A549 (cell line): Measurements from ENCODE around the gene RGL3. TPM values are rescaled to one million over a fixed set of nuclear protein-coding genes. Genes with fewer than 3 reads are reported as not detected.

Experiments
- ATAC-seq, 2 experiments: fragments of 200-7000 bp in 1 of 2; fragments of >200 bp in 1 of 2; cut with Nextera tagmentation in 1 of 2; cut with Tn5 transposase in 1 of 2; 3 replicates each; pipeline versions ENCODE4 v1.8.0 to v1.9.1; 2018 to 2020; ENCODE audit warnings: mild to moderate bottlenecking in 1 of 2, moderate library complexity in 1 of 2
- CTCF ChIA-PET: fragments of 300-600 bp; sonication (Branson Sonifier 250); formaldehyde crosslinking; extraction: SDS; loops from one replicate; lab custom pipeline; 2021; ENCODE audit warnings: antibody characterized with exemption, inconsistent platforms; lab: Yijun Ruan, JAX
- POLR2A ChIA-PET: fragments of 350-600 bp; formaldehyde crosslinking; extraction: SDS; loops from one replicate; lab custom pipeline; 2021; ENCODE audit warnings: antibody characterized with exemption, inconsistent platforms; lab: Yijun Ruan, JAX
- DNase-seq, 2 experiments: peaks; one replicate each; pipeline versions ENCODE4 v3.0.0 to v3.0.0-alpha.2; 2011 to 2016; ENCODE audit warnings: low read depth in 1 of 2, low spot score in 1 of 2
- FAIRE-seq: peaks from 2 replicates; lab custom pipeline; 2011; peaks lifted over from hg19 to GRCh38; lab: Jason Lieb, UNC
- H3K27ac ChIP-seq, 2 experiments: fragments of >200 bp; sonication (Bioruptor Twin); formaldehyde crosslinking; 3 replicates each; pipeline ENCODE4 v1.5.1; 2016 to 2017
- H3K4me1 ChIP-seq: fragments of >200 bp; sonication (Bioruptor Twin); formaldehyde crosslinking; 3 replicates; pipeline ENCODE4 v1.6.1; 2016
- H3K4me2 ChIP-seq: fragments of >200 bp; sonication (Bioruptor Twin); formaldehyde crosslinking; 3 replicates; pipeline ENCODE4 v1.6.1; 2016
- H3K4me3 ChIP-seq: fragments of >200 bp; sonication (Bioruptor Twin); formaldehyde crosslinking; 3 replicates; pipeline ENCODE4 v1.5.1; 2016
- H3K9me3 ChIP-seq: fragments of >200 bp; sonication (Bioruptor Twin); formaldehyde crosslinking; 3 replicates; pipeline ENCODE4 v1.6.1; 2016
- BHLHE40 ChIP-seq: IDR thresholded peaks from 2 replicates; pipeline ENCODE4 v1.6.1; 2012; ENCODE audit warnings: low read depth, low read length, inconsistent platforms
- CBX2 ChIP-seq: fragments of 200-600 bp; sonication (generic); IDR thresholded peaks from 2 replicates; pipeline ENCODE4 v1.6.1; 2016; ENCODE audit warnings: low read depth, mild to moderate bottlenecking, borderline replicate concordance
- CBX8 ChIP-seq: fragments of 200-600 bp; sonication (generic); IDR thresholded peaks from 2 replicates; pipeline ENCODE4 v1.6.1; 2016
- CEBPB ChIP-seq, 2 experiments: fragments of >200 bp in 1 of 2; sonication (Bioruptor Twin) in 1 of 2; formaldehyde crosslinking in 1 of 2; IDR thresholded peaks; 2 replicates each; pipeline ENCODE4 v1.6.1; 2012 to 2016
- E2F6 ChIP-seq: IDR thresholded peaks from 2 replicates; pipeline ENCODE4 v1.6.1; 2012; ENCODE audit warnings: low read depth, borderline replicate concordance
- EHF ChIP-seq: fragments of 250-450 bp; sonication (Bioruptor Pico); IDR thresholded peaks from 2 replicates; pipeline ENCODE4 v1.5.0; 2020; ENCODE audit warnings: mild to moderate bottlenecking
- EHMT2 ChIP-seq: fragments of 200-600 bp; sonication (generic); IDR thresholded peaks from 2 replicates; pipeline ENCODE4 v1.6.1; 2016; ENCODE audit warnings: antibody characterized with exemption, low read depth, mild to moderate bottlenecking, moderate library complexity
- ELK1 ChIP-seq: fragments of 150-350 bp; IDR thresholded peaks from 2 replicates; pipeline ENCODE4 v1.6.1; 2014; ENCODE audit warnings: low read depth, mild to moderate bottlenecking, low read length
- FOSB ChIP-seq: fragments of 250-450 bp; sonication (Bioruptor Pico); IDR thresholded peaks from 2 replicates; pipeline ENCODE4 v1.5.0; 2020; ENCODE audit warnings: mild to moderate bottlenecking, moderate library complexity
- HEYL ChIP-seq: fragments of 250-450 bp; sonication (Bioruptor Pico); IDR thresholded peaks from 2 replicates; pipeline ENCODE4 v1.8.0; 2021; ENCODE audit warnings: mild to moderate bottlenecking, moderate library complexity
- HMGXB4 ChIP-seq: fragments of 250-450 bp; sonication (Bioruptor Pico); IDR thresholded peaks from 2 replicates; pipeline ENCODE4 v1.5.0; 2021; ENCODE audit warnings: mild to moderate bottlenecking, moderate library complexity, borderline replicate concordance
- HOXB5 ChIP-seq: fragments of 250-450 bp; sonication (Bioruptor Pico); IDR thresholded peaks from 2 replicates; pipeline ENCODE4 v1.5.0; 2020; ENCODE audit warnings: mild to moderate bottlenecking, moderate library complexity
- MAFK ChIP-seq: fragments of 450-650 bp; IDR thresholded peaks from 2 replicates; pipeline ENCODE4 v1.6.1; 2014; ENCODE audit not compliant: partially characterized antibody
- NR3C1 ChIP-seq: fragments of >200 bp; sonication (Bioruptor Twin); formaldehyde crosslinking; IDR thresholded peaks from 3 replicates; pipeline ENCODE4 v1.6.1; 2017
- PHF8 ChIP-seq: fragments of 200-600 bp; sonication (generic); IDR thresholded peaks from 2 replicates; pipeline ENCODE4 v1.6.1; 2016; ENCODE audit warnings: low read depth, mild to moderate bottlenecking, antibody characterized with exemption, moderate library complexity, borderline replicate concordance
- RARB ChIP-seq: fragments of 250-450 bp; sonication (Bioruptor Pico); IDR thresholded peaks from 2 replicates; pipeline ENCODE4 v1.8.0; 2021; ENCODE audit warnings: mild to moderate bottlenecking, moderate library complexity
- RNF2 ChIP-seq: fragments of 200-600 bp; sonication (generic); IDR thresholded peaks from 2 replicates; pipeline ENCODE4 v1.6.1; 2016; ENCODE audit warnings: low read depth, mild to moderate bottlenecking, antibody characterized with exemption, moderate library complexity, borderline replicate concordance
- TFCP2L1 ChIP-seq: fragments of 250-450 bp; sonication (Bioruptor Pico); IDR thresholded peaks from 2 replicates; pipeline ENCODE4 v1.5.0; 2021; ENCODE audit warnings: mild to moderate bottlenecking
- TP53 ChIP-seq: fragments of 250-450 bp; sonication (Bioruptor Pico); IDR thresholded peaks from 2 replicates; pipeline ENCODE4 v1.5.0; 2021; ENCODE audit warnings: mild to moderate bottlenecking, moderate library complexity
- ZFP36 ChIP-seq: fragments of 450-650 bp; IDR thresholded peaks from 2 replicates; pipeline ENCODE4 v1.6.1; 2014; ENCODE audit warnings: borderline replicate concordance; ENCODE audit not compliant: partially characterized antibody
- WGBS: methylation state at CpG from one replicate; pipeline ENCODE4 v1.1.6; 2017; ENCODE audit errors: missing lambda C conversion rate; 5-methylcytosine and 5-hydroxymethylcytosine counted together
- polyA plus RNA-seq, 4 experiments: library from polyadenylated mRNA; depleted of rRNA in 3 of 4; stranded (reverse); fragments of >200 nt; fragmentation: RNase III in 1 of 4; extraction: RNeasy Plus Mini Kit Qiagen cat#74134 plus additional on column Dnase treatment in 1 of 4; gene quantifications; 2 replicates in 3 of 4; 3 replicates in 1 of 4; pipeline ENCODE4 v1.2.3, GENCODE V29; 2011 to 2017
- TF ChIP-seq, protein P1 (sequence below): IDR thresholded peaks from 2 replicates; pipeline ENCODE4 v1.6.1; 2012
- TF ChIP-seq, protein P2 (sequence below): fragments of 200-600 bp; sonication (generic); IDR thresholded peaks from 2 replicates; pipeline ENCODE4 v1.6.1; 2016; ENCODE audit warnings: antibody characterized with exemption, mild to moderate bottlenecking, moderate library complexity
- TF ChIP-seq, protein P3 (sequence below): fragments of >200 bp; sonication (Bioruptor Twin); formaldehyde crosslinking; IDR thresholded peaks from 3 replicates; pipeline ENCODE4 v1.5.1; 2016
- TF ChIP-seq, protein P4 (sequence below): IDR thresholded peaks from 2 replicates; pipeline ENCODE4 v1.6.1; 2012

The RGL3 gene
- polyA plus RNA-seq, 2 of the 4 experiments (the other 2 are of a cell fraction), result 1.5 to 3.7 TPM

- FAIRE-seq, result no peak
- no peak for ATAC-seq
- Histone ChIP-seq H3K4me2 (no peak overlapping the region), H3K9me3 (no peaks in the 10 kb centered on the region), H3K4me3 (no peak overlapping the region), H3K27ac (no peak overlapping the region), H3K4me1 (no peaks in the 10 kb centered on the region)
- WGBS, result 94% methylated on average over 5 of the region's 13 CpGs
- TF ChIP-seq TFCP2L1 (CRISPR knock-in tag), result no peak
- no peak for TF ChIP-seq EHMT2
- no peak for TF ChIP-seq CEBPB (IDR thresholded peaks at IDR 0.05)
- TF ChIP-seq, protein P1, sequence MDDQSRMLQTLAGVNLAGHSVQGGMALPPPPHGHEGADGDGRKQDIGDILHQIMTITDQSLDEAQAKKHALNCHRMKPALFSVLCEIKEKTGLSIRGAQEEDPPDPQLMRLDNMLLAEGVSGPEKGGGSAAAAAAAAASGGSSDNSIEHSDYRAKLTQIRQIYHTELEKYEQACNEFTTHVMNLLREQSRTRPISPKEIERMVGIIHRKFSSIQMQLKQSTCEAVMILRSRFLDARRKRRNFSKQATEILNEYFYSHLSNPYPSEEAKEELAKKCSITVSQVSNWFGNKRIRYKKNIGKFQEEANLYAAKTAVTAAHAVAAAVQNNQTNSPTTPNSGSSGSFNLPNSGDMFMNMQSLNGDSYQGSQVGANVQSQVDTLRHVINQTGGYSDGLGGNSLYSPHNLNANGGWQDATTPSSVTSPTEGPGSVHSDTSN, result no peak
- TF ChIP-seq HEYL (CRISPR knock-in tag), result no peak
- TF ChIP-seq TP53 (CRISPR knock-in tag), result no peak
- no peak for TF ChIP-seq ZFP36
- no peak for TF ChIP-seq RARB (CRISPR knock-in tag)
- TF ChIP-seq, protein P2, sequence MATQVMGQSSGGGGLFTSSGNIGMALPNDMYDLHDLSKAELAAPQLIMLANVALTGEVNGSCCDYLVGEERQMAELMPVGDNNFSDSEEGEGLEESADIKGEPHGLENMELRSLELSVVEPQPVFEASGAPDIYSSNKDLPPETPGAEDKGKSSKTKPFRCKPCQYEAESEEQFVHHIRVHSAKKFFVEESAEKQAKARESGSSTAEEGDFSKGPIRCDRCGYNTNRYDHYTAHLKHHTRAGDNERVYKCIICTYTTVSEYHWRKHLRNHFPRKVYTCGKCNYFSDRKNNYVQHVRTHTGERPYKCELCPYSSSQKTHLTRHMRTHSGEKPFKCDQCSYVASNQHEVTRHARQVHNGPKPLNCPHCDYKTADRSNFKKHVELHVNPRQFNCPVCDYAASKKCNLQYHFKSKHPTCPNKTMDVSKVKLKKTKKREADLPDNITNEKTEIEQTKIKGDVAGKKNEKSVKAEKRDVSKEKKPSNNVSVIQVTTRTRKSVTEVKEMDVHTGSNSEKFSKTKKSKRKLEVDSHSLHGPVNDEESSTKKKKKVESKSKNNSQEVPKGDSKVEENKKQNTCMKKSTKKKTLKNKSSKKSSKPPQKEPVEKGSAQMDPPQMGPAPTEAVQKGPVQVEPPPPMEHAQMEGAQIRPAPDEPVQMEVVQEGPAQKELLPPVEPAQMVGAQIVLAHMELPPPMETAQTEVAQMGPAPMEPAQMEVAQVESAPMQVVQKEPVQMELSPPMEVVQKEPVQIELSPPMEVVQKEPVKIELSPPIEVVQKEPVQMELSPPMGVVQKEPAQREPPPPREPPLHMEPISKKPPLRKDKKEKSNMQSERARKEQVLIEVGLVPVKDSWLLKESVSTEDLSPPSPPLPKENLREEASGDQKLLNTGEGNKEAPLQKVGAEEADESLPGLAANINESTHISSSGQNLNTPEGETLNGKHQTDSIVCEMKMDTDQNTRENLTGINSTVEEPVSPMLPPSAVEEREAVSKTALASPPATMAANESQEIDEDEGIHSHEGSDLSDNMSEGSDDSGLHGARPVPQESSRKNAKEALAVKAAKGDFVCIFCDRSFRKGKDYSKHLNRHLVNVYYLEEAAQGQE, result no peak
- TF ChIP-seq NR3C1, result no peak
- no peak for TF ChIP-seq EHF (CRISPR knock-in tag)
- TF ChIP-seq FOSB (CRISPR knock-in tag), result no peak
- no peak for TF ChIP-seq E2F6
- TF ChIP-seq BHLHE40, result no peak
- TF ChIP-seq, protein P3, sequence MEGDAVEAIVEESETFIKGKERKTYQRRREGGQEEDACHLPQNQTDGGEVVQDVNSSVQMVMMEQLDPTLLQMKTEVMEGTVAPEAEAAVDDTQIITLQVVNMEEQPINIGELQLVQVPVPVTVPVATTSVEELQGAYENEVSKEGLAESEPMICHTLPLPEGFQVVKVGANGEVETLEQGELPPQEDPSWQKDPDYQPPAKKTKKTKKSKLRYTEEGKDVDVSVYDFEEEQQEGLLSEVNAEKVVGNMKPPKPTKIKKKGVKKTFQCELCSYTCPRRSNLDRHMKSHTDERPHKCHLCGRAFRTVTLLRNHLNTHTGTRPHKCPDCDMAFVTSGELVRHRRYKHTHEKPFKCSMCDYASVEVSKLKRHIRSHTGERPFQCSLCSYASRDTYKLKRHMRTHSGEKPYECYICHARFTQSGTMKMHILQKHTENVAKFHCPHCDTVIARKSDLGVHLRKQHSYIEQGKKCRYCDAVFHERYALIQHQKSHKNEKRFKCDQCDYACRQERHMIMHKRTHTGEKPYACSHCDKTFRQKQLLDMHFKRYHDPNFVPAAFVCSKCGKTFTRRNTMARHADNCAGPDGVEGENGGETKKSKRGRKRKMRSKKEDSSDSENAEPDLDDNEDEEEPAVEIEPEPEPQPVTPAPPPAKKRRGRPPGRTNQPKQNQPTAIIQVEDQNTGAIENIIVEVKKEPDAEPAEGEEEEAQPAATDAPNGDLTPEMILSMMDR, result no peak
- no peak for TF ChIP-seq HOXB5 (CRISPR knock-in tag)
- TF ChIP-seq CBX2, result no peak
- TF ChIP-seq PHF8, result no peak
- no peak for TF ChIP-seq MAFK
- CTCF ChIA-PET, result interaction anchor here (0.6 to 2.0 kb wide), 11 partner anchors 21 to 203 kb away, joined by 3 to 29 read pairs (median 5); partner anchors contain the start of genes RGL3, SWSAP1 and TSPAN16
- POLR2A ChIA-PET, result interaction anchor here (1.0 kb wide), 1 partner anchor 64 kb away, joined by 3 read pairs; no protein-coding TSS in a partner anchor
- no peak for DNase-seq
Observed at GRCh38 chr19:11445141-11445540, 26.0 kb upstream of the RGL3 start.

- 77% methylated on average over 5 of the region's 5 CpGs for WGBS
- DNase-seq, result no peak
- no peak for ATAC-seq
- no peaks in the 10 kb centered on the region for H3K9me3 ChIP-seq
- ChIA-PET POLR2A (interaction anchor here (1.3 kb wide), 1 partner anchor 69 kb away, joined by 4 read pairs; no protein-coding TSS in a partner anchor), CTCF (interaction anchor here (0.7 to 5.8 kb wide), 8 partner anchors 13 to 318 kb away, joined by 3 to 28 read pairs (median 4); partner anchors contain the start of gene EPOR)
- H3K27ac ChIP-seq, result no peak overlapping the region
- H3K4me3 ChIP-seq, result no peak overlapping the region
- no peak overlapping the region for H3K4me2 ChIP-seq
- FAIRE-seq, result no peak
- no peaks in the 10 kb centered on the region for H3K4me1 ChIP-seq
- TF ChIP-seq CBX8, result no peak
- no peak for TF ChIP-seq NR3C1
- no peak for TF ChIP-seq EHMT2
- TF ChIP-seq ZFP36, result no peak
- TF ChIP-seq, protein P4, sequence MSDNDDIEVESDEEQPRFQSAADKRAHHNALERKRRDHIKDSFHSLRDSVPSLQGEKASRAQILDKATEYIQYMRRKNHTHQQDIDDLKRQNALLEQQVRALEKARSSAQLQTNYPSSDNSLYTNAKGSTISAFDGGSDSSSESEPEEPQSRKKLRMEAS, result no peak
- TF ChIP-seq ELK1, result no peak
- TF ChIP-seq E2F6, result no peak
- TF ChIP-seq RNF2, result no peak
- TF ChIP-seq HMGXB4, result no peak
- no peak for TF ChIP-seq RARB (CRISPR knock-in tag)
- TF ChIP-seq BHLHE40, result no peak
Observed at GRCh38 chr19:11444059-11444458, 24.9 kb upstream of the RGL3 start.
